ENCODE results near the gene GSN.

The GSN gene

GRCh38 chr9:121303456-121304451 lies 35.8 kb downstream of the GSN start:
- Histone ChIP-seq H2AFZ (ENCODE audit: low read length) (no peak overlapping the region), H3K9me2 (ENCODE audit: low read depth, low read length) (no peaks in the 10 kb centered on the region), H3K9ac (ENCODE audit: low read length) (no peak overlapping the region), H3K79me2 (ENCODE audit: insufficient read depth, low read length) (no peaks in the 10 kb centered on the region), H3F3A (ENCODE audit: insufficient read depth, low read length) (no peaks in the 10 kb centered on the region), H3K9me3 (ENCODE audit: low read length) (no peaks in the 10 kb centered on the region), H3K27ac (ENCODE audit: low read depth, low read length, poor library complexity, severe bottlenecking) (no peak overlapping the region), H3K27me3 (ENCODE audit: insufficient read depth, low read length) (peaks cover 5% of the 10 kb centered on the region; the same call in 1 of the 2 replicates), H3K4me1 (ENCODE audit: insufficient read depth, low read length, severe bottlenecking) (peaks cover 16% of the 10 kb centered on the region), H3K4me2 (ENCODE audit: low read length) (no peak overlapping the region), H3K36me3 (ENCODE audit: insufficient read depth, low read length) (no peaks in the 10 kb centered on the region), H3K4me3 (ENCODE audit: low read depth, low read length, poor library complexity, severe bottlenecking) (no peak overlapping the region), H4K20me1 (ENCODE audit: insufficient read depth, low read length) (no peaks in the 10 kb centered on the region)
- TF ChIP-seq CTCF (IDR thresholded peaks at IDR 0.05; ENCODE audit: low read length) (no peak), EZH2 (IDR thresholded peaks at IDR 0.05; ENCODE audit: borderline replicate concordance, low read length) (no peak)

DNA sequence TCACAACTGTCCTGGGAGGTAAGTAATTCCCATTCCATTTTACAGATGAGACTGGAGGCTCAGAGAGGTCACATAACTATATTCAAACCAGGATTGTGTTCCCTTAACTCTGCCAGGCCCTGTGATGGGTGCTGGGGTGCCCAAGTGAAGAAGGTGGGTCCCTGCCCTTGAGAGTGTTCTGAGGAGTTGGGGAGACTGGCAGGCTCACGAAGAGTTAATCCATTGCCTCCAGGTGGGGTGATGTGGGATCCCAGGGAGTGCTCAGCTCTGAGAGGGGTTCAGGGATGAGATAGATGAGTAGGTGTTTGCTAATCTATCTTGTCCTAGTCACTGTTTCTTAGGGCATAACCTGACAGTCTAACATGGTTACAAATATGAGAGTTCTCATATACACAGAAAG lies 36.7 kb downstream of the GSN start:
- Histone ChIP-seq H3K79me2 (ENCODE audit: insufficient read depth, low read length) (no peaks in the 10 kb centered on the region), H4K20me1 (ENCODE audit: insufficient read depth, low read length) (no peaks in the 10 kb centered on the region), H3F3A (ENCODE audit: insufficient read depth, low read length) (no peaks in the 10 kb centered on the region), H3K36me3 (ENCODE audit: insufficient read depth, low read length) (no peaks in the 10 kb centered on the region), H2AFZ (ENCODE audit: low read length) (no peak overlapping the region), H3K4me1 (ENCODE audit: insufficient read depth, low read length, severe bottlenecking) (peaks cover 9% of the 10 kb centered on the region), H3K4me3 (ENCODE audit: low read depth, low read length, poor library complexity, severe bottlenecking) (no peak overlapping the region), H3K4me2 (ENCODE audit: low read length) (no peak overlapping the region), H3K27ac (ENCODE audit: low read depth, low read length, poor library complexity, severe bottlenecking) (no peak overlapping the region), H3K9me2 (ENCODE audit: low read depth, low read length) (no peaks in the 10 kb centered on the region), H3K9ac (ENCODE audit: low read length) (no peak overlapping the region), H3K27me3 (ENCODE audit: insufficient read depth, low read length) (peaks cover 5% of the 10 kb centered on the region; the same call in 1 of the 2 replicates), H3K9me3 (ENCODE audit: low read length) (no peaks in the 10 kb centered on the region)
- TF ChIP-seq CTCF (IDR thresholded peaks at IDR 0.05; ENCODE audit: low read length), result no peak
- no peak for TF ChIP-seq EZH2 (IDR thresholded peaks at IDR 0.05; ENCODE audit: borderline replicate concordance, low read length)

DNA sequence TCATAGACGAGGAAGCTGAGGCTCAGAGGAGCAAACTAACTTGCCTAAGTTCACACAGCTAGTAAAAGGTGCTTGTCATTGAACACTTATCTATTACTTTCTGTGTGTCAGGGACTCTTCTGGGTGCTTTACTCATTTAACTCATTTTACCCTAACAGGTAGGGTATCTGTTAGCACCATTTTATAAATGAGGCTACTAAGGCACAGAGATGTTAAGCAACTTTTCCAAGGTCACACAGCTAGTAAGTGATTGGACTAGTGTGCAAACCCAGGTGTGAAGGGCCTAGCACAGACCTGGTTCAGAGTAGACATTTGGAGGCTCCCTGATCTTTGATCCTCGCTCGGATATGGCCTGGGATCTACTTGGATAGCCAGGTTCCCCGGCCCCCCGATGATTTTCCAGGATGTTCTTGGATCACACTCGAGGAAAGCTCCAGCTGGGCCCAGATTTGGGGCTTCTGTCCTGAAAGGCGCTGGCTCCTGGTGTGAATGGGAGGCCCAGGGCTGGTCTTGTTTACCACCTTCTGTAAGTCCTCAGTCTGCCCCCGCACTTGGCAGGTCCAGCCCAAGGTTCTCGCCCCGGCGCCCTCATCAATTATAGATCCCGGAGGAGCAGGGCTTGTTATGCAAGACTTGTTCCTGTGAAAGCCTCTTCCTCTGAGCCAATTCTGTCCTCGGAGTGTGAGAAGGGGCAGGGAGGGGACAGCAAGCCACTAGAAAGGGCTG lies 37.5 kb downstream of the GSN start:
- Histone ChIP-seq H2AFZ (ENCODE audit: low read length) (no peak overlapping the region), H3K9me3 (ENCODE audit: low read length) (no peaks in the 10 kb centered on the region), H3K9me2 (ENCODE audit: low read depth, low read length) (no peaks in the 10 kb centered on the region), H3K79me2 (ENCODE audit: insufficient read depth, low read length) (no peaks in the 10 kb centered on the region), H4K20me1 (ENCODE audit: insufficient read depth, low read length) (no peaks in the 10 kb centered on the region), H3K27ac (ENCODE audit: low read depth, low read length, poor library complexity, severe bottlenecking) (no peak overlapping the region), H3K4me2 (ENCODE audit: low read length) (no peak overlapping the region), H3K27me3 (ENCODE audit: insufficient read depth, low read length) (0 out of 2 replicates have a peak, but pooled peaks cover 2% of the 10 kb centered on the region), H3K36me3 (ENCODE audit: insufficient read depth, low read length) (no peaks in the 10 kb centered on the region), H3K9ac (ENCODE audit: low read length) (no peak overlapping the region), H3F3A (ENCODE audit: insufficient read depth, low read length) (no peaks in the 10 kb centered on the region), H3K4me3 (ENCODE audit: low read depth, low read length, poor library complexity, severe bottlenecking) (no peak overlapping the region), H3K4me1 (ENCODE audit: insufficient read depth, low read length, severe bottlenecking) (peaks cover 2% of the 10 kb centered on the region)
- no peak for TF ChIP-seq EZH2 (IDR thresholded peaks at IDR 0.05; ENCODE audit: borderline replicate concordance, low read length)
- TF ChIP-seq CTCF (IDR thresholded peaks at IDR 0.05; ENCODE audit: low read length), result no peak

All from OCI-LY1 (cell line).